Epithelial cell of proximal tubule (primary cell): Measurements from ENCODE around the gene HARBI1. TPM values are rescaled to one million over a fixed set of nuclear protein-coding genes. Genes with fewer than 3 reads are reported as not detected.

Source experiments
- DNase-seq: peaks from one replicate; pipeline ENCODE4 v3.0.0-alpha.2; 2011; ENCODE audit warnings: low read depth
- H3K4me3 ChIP-seq: 2 replicates; pipeline ENCODE4 v1.5.1; 2011; ENCODE audit warnings: low read depth, mild to moderate bottlenecking, low read length
- total RNA-seq: library from RNA; depleted of rRNA; stranded (reverse); fragments of >200 nt; gene quantifications from 2 replicates; pipeline ENCODE4 v1.2.3, GENCODE V29; 2015
- TF ChIP-seq, protein P1 (sequence below): conservative IDR thresholded peaks from 2 replicates; pipeline ENCODE4 v1.5.1; 2012; ENCODE audit warnings: low read depth, mild to moderate bottlenecking, low read length

HARBI1 gene
- total RNA-seq, 1 donor from 2014 or later: 1.6 TPM

DNA sequence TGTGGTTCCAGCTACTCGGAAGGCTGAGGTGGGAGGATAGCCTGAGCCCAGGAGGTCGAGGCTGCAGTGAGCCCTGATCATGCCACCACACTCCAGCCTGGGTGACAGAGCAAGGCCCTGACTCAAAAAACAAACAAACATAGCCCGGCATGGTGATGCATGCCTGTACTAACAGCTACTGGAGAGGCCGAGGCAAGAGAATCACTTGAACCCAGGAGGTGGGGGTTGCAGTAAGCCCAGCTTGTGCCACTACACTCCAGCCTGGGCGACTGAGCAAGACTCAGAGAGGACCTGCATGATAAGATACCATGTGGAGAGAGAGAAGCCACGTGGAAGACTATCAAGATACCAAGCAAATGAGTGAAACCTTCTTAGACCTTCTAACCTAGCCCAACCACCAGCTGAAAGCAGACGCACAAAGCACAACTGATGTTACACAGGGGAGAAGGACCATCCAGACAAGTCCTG is 59.3 kb downstream of the HARBI1 start:
- no peak for DNase-seq
- H3K4me3 ChIP-seq: no peak overlapping the region
- TF ChIP-seq, protein P1, sequence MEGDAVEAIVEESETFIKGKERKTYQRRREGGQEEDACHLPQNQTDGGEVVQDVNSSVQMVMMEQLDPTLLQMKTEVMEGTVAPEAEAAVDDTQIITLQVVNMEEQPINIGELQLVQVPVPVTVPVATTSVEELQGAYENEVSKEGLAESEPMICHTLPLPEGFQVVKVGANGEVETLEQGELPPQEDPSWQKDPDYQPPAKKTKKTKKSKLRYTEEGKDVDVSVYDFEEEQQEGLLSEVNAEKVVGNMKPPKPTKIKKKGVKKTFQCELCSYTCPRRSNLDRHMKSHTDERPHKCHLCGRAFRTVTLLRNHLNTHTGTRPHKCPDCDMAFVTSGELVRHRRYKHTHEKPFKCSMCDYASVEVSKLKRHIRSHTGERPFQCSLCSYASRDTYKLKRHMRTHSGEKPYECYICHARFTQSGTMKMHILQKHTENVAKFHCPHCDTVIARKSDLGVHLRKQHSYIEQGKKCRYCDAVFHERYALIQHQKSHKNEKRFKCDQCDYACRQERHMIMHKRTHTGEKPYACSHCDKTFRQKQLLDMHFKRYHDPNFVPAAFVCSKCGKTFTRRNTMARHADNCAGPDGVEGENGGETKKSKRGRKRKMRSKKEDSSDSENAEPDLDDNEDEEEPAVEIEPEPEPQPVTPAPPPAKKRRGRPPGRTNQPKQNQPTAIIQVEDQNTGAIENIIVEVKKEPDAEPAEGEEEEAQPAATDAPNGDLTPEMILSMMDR: no peak

DNA sequence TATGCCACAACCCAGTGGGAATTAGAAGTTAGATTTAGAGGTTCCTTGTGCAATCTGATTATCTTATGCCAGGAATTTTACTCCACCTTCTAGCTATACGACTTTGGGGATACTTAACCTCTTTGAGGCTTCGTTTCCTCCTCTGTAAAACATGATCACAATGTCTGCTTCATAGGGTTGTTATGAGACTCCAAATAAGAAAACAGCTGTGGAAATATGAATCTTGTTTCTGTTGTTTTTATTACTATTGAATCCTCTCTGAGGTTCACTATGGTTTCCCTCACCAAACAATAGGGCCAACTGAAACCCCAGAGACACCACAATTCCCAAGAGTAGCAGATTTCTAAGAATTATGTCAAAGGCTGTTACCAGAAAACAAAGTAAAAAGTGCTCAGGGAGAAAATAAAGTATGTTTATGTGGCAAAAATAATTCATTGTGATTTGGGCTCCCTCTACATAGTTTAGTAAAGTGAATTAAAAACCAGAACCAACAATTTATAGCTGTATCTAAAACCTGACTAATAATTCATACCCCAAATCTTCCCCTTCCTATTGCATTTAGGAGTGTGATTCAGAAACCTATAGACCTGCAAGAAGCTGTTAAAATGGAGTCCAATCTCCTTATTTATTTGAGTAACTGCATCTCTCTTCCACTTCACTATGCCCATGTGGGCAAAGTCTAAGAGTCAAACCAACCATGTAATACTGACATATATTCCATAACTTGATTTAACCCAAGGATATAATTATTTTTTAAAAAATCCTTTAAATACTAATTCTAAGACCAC is 61.6 kb downstream of the HARBI1 start:
- H3K4me3 ChIP-seq: no peak overlapping the region
- TF ChIP-seq, protein P1: no peak
- DNase-seq: no peak

GRCh38 chr11:46554213-46555147 is 62.5 kb downstream of the HARBI1 start:
- TF ChIP-seq, protein P1: no peak
- no peak overlapping the region for H3K4me3 ChIP-seq
- DNase-seq: peak; percentile 93

- TF ChIP-seq, protein P1: no peak
- peak; percentile 63 for DNase-seq
- H3K4me3 ChIP-seq: peak overlapping the region; percentile 9
Observed at GRCh38 chr11:46553814-46554212, 63.2 kb downstream of the HARBI1 start.

Other genes with a start within 250 kb of the HARBI1 start
- 345 and 604 TPM in 2 replicates for gene MDK, start 235.6 kb downstream of the HARBI1 start, total RNA-seq
- not detected in 2 replicates for gene CHRM4, start 225.5 kb downstream of the HARBI1 start, total RNA-seq
- 15.3 and 21.0 TPM in 2 replicates for gene AMBRA1, start 23.2 kb downstream of the HARBI1 start, total RNA-seq
- 45.1 and 52.9 TPM in 2 replicates for gene ATG13, start 326 bp upstream of the HARBI1 start, total RNA-seq
- 29.1 and 33.9 TPM in 2 replicates for gene ARHGAP1, start 83.4 kb upstream of the HARBI1 start, total RNA-seq
- gene ZNF408, start 83.8 kb upstream of the HARBI1 start, total RNA-seq: 11.3 and 12.5 TPM in 2 replicates
- 0.17 TPM in 1 of 2 replicates, not detected in the other for gene F2, start 102.0 kb upstream of the HARBI1 start, total RNA-seq
- gene CKAP5, start 229.1 kb upstream of the HARBI1 start, total RNA-seq: 76.4 and 101 TPM in 2 replicates